ENCODE measurements around the gene METTL1.

The METTL1 gene

DNA sequence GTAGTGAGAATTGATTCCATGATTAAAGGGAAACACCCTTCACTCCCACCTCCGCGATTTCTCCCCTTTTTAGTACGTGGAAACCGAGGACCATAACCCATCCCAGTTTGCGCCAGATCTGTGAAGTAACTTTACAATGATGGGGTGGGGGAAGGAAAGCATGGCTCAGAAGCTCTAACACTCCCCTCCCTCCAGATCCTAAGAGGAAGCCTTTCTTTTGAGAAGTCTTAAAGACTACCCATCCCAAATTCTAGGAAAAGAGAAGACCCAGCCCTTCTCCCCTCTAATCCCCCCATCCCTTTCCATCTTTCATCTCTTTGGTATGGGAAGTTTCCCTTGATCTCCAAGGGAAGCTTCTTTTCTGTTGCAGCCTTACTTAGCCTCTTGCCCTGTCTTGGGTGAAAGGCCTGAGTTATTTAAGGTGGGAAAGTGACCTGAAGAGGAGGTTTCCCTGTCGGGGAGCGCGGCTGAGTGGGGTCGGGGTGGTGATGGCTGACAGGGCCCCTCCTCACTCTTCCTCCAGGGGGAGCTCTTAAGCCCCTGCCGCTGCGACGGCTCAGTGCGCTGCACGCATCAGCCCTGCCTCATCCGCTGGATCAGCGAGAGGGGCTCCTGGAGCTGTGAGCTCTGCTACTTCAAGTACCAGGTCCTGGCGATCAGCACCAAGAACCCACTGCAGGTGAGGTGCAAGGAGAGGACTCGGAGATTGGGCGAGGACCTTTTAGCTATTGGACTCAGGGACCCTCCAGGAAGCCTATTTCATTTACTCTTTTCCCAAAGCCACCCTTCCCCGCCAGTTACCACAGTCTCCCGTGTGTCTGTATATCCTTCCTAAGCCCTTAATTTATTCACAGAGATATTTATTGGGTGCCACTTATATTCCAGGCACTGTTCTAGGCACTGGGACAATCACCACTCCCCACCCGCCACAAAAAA is 15.2 kb downstream of the METTL1 start:
- DNase-seq (ENCODE audit: insufficient read length), result peak; percentile 79
- FAIRE-seq, result peak; percentile 88
- no peak for TF ChIP-seq POLR2AphosphoS5 (IDR thresholded peaks at IDR 0.05; ENCODE audit: low read depth, low read length)
- TF ChIP-seq POLR2A (IDR thresholded peaks at IDR 0.05; ENCODE audit: low read depth, low read length), result no peak
- TF ChIP-seq TAF1 (IDR thresholded peaks at IDR 0.05; ENCODE audit: borderline replicate concordance, low read depth, low read length), result no peak

DNA sequence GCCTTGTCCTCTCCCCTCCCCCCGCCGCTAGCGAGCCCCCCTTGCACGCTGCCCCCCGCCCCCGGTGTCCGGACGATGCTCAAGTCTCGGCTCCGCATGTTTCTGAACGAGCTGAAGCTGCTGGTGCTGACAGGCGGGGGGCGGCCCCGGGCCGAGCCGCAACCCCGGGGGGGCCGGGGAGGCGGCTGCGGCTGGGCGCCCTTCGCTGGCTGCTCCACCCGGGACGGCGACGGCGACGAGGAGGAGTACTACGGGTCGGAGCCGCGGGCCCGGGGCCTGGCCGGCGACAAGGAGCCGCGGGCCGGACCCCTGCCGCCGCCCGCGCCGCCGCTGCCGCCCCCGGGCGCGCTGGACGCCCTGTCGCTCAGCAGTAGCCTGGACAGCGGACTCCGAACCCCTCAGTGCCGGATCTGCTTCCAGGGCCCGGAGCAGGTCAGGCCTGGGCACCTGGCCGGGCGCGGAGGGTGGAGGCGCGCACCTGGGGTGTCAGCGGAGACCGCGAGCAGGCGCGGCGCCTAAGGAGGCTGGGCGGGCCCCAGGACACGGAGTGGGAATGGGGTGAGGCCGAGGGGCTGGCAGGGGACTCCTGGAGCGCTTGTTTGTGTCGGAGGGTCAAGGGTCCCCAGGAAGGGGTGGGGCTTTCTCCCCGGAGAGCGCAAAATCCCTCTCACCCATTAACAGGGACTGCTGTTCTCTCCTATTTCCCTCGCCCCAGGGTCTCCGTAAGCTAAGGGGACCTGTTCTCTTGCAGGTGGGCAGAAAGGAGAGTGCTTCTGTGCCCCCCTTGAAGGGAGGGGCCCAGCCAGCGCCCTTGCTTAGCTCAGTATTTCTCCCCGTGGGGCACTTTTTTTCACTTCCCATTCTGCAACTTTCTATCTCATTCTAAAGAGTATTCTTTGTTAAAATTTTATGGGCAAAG is 16.2 kb downstream of the METTL1 start:
- TF ChIP-seq TAF1 (IDR thresholded peaks at IDR 0.05; ENCODE audit: borderline replicate concordance, low read depth, low read length) (no peak), POLR2AphosphoS5 (IDR thresholded peaks at IDR 0.05; ENCODE audit: low read depth, low read length) (no peak), POLR2A (IDR thresholded peaks at IDR 0.05; ENCODE audit: low read depth, low read length) (no peak)
- FAIRE-seq, result peak; percentile 17
- DNase-seq (ENCODE audit: insufficient read length), result no peak

DNA sequence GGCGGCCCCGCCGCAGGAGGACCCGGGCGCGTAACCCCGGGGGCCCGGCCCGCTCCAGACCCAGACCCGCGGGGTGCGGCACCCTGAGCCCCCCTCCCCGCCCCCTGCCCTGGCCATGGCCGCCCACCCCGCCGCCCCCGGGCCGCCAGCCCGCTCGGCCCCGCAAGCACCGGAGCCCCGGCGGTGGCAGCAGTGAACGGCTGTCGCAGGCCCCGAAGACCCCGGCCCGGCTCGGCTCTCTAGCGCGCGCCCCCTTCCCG is 16.8 kb downstream of the METTL1 start:
- FAIRE-seq (no peak), DNase-seq (ENCODE audit: insufficient read length) (no peak)
- no peak for TF ChIP-seq POLR2AphosphoS5 (IDR thresholded peaks at IDR 0.05; ENCODE audit: low read depth, low read length)
- no peak for TF ChIP-seq POLR2A (IDR thresholded peaks at IDR 0.05; ENCODE audit: low read depth, low read length)
- no peak for TF ChIP-seq TAF1 (IDR thresholded peaks at IDR 0.05; ENCODE audit: borderline replicate concordance, low read depth, low read length)

DNA sequence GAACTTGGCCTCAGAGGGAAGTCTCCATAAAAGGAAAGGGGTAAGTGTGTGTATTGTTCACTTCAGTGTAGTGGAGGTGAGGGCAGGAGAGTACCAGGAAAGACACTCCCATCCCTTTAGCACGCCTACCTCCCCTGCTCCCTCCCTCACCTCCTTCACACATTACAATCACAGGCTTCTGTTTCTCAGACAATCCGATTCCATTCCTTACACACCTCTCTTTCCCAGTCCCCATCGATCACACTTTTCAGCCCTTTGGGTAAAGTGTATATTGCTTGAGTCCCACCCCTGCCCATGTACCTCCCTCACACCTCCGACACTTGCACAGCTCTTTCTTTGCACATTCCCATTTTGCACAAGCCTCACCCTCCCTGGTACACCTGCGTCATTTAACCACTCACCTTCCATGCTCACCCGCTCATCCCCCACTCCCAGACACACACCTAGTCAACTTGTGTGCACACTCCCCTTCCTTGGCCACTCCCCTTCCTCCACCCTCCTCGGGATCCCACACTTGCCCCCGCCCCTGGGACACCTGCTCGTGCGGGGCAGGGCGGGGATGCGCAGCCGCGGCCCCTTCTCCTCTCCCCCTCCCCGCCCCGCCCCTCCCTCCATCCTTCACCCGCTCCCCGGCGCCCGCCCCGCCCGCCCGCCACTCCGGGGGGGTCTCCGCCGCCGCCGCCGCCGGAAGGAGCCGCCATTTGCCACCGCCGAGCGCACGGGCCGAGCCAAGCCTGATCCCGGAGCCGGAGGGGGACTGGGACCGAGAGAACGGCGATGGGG is 17.3 kb downstream of the METTL1 start, which contains the start of gene MARCHF9:
Gene MARCHF9, plus strand, starts transcription at position 693 of the 783 bp plus-strand sequence. CDS start 426 bp downstream, outside the sequence.
- FAIRE-seq (peak; percentile 86), DNase-seq (ENCODE audit: insufficient read length) (peak; percentile 73)
- TF ChIP-seq POLR2AphosphoS5 (IDR thresholded peaks at IDR 0.05; ENCODE audit: low read depth, low read length) (no peak), TAF1 (IDR thresholded peaks at IDR 0.05; ENCODE audit: borderline replicate concordance, low read depth, low read length) (no peak), POLR2A (IDR thresholded peaks at IDR 0.05; ENCODE audit: low read depth, low read length) (no peak)

DNA sequence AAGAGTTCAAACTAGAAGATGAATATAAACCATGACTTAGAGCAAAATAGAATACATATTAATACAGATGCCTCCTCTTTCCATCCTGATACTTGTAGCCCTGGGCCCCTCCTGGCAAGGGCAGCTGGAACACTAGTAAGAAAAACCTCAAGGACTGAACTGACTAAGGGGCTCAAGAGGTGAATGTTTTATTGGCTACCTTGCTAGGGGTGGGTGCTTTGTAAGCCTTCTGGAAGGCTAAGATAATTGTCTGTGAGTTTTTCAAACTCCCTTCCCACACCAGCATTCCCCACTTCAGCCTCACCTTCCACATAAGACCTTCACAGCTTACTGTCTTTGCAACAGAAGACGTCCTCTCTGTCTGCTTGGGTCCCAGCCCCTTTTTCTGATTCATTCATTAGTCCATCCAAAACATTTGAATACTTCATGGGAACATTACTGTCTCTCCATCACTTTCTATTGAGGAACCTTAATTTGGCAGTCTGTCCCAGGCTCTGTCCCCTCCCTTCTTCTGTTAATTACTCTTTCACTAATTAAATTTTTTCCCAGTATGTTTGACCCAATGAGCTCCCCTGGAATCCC is 18.1 kb downstream of the METTL1 start:
- FAIRE-seq (no peak), DNase-seq (ENCODE audit: insufficient read length) (no peak)
- no peak for TF ChIP-seq TAF1 (IDR thresholded peaks at IDR 0.05; ENCODE audit: borderline replicate concordance, low read depth, low read length)
- no peak for TF ChIP-seq POLR2A (IDR thresholded peaks at IDR 0.05; ENCODE audit: low read depth, low read length)
- no peak for TF ChIP-seq POLR2AphosphoS5 (IDR thresholded peaks at IDR 0.05; ENCODE audit: low read depth, low read length)

DNA sequence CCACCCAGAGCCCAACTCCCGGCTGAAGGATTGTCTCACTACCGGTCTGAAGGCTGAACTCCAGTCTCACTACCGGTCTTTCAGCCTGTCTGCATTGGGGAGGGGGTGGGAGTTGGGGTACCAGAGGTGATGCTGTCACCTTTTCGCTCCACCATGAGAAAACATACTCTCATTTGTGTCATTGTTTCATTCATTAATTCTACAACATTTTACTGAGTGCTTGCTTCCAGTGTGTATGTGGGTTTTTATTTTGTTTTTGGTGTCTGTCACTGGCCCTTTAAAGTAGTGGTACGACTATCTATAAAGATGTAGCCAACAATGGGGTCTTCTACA is 19.3 kb downstream of the METTL1 start:
- no peak for FAIRE-seq
- no peak for DNase-seq (ENCODE audit: insufficient read length)
- TF ChIP-seq POLR2A (IDR thresholded peaks at IDR 0.05; ENCODE audit: low read depth, low read length), result no peak

DNA sequence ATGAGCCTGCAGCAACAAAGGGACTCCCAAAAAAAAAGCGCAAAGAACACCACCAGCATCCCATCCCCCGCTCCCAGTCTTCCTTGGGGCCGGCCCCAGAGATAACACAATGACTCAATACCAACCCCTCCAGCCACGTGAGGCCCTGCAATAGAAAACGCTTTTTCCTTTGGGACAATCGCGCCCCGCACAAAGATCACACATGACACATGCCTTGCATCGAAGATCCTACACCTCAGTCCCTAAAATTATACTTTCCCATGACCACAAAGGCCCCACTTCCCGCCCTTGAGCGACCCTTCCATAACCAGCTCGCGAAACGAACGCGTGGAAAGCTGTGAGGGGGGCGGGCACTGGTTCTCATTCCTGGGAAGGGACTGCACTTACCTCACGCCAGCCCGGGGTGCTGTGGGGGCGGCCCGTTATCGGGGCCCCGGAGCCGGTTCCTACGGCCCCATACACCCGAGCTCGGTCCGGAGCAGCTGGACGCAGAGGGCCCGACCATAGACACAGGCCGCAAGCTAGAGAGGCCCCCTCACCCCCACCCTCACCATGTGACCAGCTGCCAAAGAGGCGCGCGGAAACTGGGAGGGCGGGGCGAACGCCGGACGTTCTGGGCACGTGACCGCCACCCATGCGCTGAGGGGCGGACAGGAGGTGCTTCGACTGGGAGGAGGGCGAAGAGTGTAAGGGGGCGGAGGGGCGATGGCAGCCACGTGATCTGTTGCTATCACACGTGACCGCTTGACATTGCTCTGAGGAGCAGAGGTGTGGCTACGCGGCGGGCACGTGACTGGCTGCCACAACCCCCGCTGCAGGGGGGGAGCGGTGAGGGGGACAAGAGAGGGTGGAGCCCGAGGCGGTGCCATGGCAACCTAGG is 19.9 kb downstream of the METTL1 start, which contains the start of gene CDK4:
Gene CDK4, minus strand, starts transcription at position 523 of the 880 bp plus-strand sequence. CDS start 593 bp downstream, outside the sequence.
- TF ChIP-seq POLR2A (IDR thresholded peaks at IDR 0.05; ENCODE audit: low read depth, low read length) (peak; percentile 85), TAF1 (IDR thresholded peaks at IDR 0.05; ENCODE audit: borderline replicate concordance, low read depth, low read length) (peak; percentile 58; the same call in 1 of the 2 replicates), POLR2AphosphoS5 (IDR thresholded peaks at IDR 0.05; ENCODE audit: low read depth, low read length) (peak; percentile 73)
- DNase-seq (ENCODE audit: insufficient read length) (peak; percentile 92), FAIRE-seq (peak; percentile 99)

DNA sequence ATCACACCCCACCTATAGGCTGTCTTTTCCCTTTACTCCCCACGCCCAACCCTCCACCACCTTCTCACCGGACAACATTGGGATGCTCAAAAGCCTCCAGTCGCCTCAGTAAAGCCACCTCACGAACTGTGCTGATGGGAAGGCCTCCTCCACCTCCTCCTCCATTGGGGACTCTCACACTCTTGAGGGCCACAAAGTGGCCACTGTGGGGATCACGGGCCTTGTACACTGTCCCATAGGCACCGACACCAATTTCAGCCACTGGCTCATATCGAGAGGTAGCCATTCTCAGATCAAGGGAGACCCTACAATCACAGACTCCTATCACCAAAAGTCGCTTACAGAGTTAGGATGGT is 20.5 kb downstream of the METTL1 start:
- no peak for TF ChIP-seq POLR2A (IDR thresholded peaks at IDR 0.05; ENCODE audit: low read depth, low read length)
- no peak for TF ChIP-seq POLR2AphosphoS5 (IDR thresholded peaks at IDR 0.05; ENCODE audit: low read depth, low read length)
- TF ChIP-seq TAF1 (IDR thresholded peaks at IDR 0.05; ENCODE audit: borderline replicate concordance, low read depth, low read length), result no peak
- DNase-seq (ENCODE audit: insufficient read length) (no peak), FAIRE-seq (no peak)

DNA sequence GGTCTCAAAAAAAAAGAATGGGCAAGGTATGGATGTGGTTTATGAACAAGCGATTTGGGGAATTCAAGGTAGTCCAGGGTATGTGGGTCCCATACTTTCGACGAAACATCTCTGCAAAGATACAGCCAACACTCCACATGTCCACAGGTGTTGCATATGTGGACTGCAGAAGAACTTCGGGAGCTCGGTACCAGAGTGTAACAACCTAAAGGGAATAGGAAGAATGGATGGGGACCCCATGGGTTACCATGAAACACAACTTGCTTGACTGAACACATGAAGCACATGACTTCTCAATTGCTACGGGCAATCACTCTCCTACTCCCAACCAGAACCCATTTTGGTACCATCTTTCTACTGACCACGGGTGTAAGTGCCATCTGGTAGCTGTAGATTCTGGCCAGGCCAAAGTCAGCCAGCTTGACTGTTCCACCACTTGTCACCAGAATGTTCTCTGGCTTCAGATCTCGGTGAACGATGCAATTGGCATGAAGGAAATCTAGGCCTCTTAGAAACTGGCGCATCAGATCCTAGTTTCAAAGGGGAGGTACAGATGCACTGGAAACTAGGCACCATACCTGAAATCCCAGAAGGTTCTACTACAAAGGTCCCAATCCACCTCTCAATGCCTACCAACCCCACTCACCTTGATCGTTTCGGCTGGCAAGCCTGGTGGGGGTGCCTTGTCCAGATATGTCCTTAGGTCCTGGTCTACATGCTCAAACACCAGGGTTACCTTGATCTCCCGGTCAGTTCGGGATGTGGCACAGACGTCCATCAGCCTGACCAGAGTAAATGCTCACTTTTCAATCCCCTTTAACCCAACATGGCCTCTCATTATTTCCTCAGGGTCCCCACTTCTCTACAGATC is 21.1 kb downstream of the METTL1 start:
- no peak for TF ChIP-seq TAF1 (IDR thresholded peaks at IDR 0.05; ENCODE audit: borderline replicate concordance, low read depth, low read length)
- no peak for TF ChIP-seq POLR2AphosphoS5 (IDR thresholded peaks at IDR 0.05; ENCODE audit: low read depth, low read length)
- TF ChIP-seq POLR2A (IDR thresholded peaks at IDR 0.05; ENCODE audit: low read depth, low read length), result no peak; the same call in 1 of the 2 replicates
- no peak for DNase-seq (ENCODE audit: insufficient read length)
- FAIRE-seq, result no peak
